HG03460 (cell line): ENCODE measurements around the gene ACE.

ENCODE experiments used
- ATAC-seq: cut with Tn5 transposase; IDR thresholded peaks from one replicate; pipeline ENCODE4 v1.9.1; 2021; ENCODE audit not compliant: unreplicated experiment

ACE gene

GRCh38 chr17:63490858-63491400 is 14.1 kb downstream of the ACE start:
- ATAC-seq: no peak

GRCh38 chr17:63491413-63491812 is 14.6 kb downstream of the ACE start:
- ATAC-seq: no peak

GRCh38 chr17:63491977-63492618 is 15.2 kb downstream of the ACE start:
- ATAC-seq: no peak

GRCh38 chr17:63492940-63493339 is 16.1 kb downstream of the ACE start:
- no peak for ATAC-seq

GRCh38 chr17:63493411-63493810 is 16.6 kb downstream of the ACE start:
- no peak for ATAC-seq

- ATAC-seq: no peak
These were observed 17.6 kb downstream of the ACE start for GRCh38 chr17:63494300-63494928.

- no peak for ATAC-seq
These were observed 18.6 kb downstream of the ACE start for GRCh38 chr17:63495491-63495890.

- ATAC-seq: no peak
These were observed 19.3 kb downstream of the ACE start for GRCh38 chr17:63496177-63496576.

- no peak for ATAC-seq
These were observed 20.0 kb downstream of the ACE start for GRCh38 chr17:63496663-63497400.

GRCh38 chr17:63497708-63498483 is 21.0 kb downstream of the ACE start:
- no peak for ATAC-seq

- no peak for ATAC-seq
These were observed 21.9 kb downstream of the ACE start for GRCh38 chr17:63498626-63499195.

- ATAC-seq: no peak
These were observed 23.9 kb downstream of the ACE start for GRCh38 chr17:63500543-63501390.

- ATAC-seq: no peak
These were observed 26.5 kb downstream of the ACE start for GRCh38 chr17:63503341-63503705.

GRCh38 chr17:63504261-63504660 is 27.4 kb downstream of the ACE start:
- ATAC-seq: no peak

- ATAC-seq: no peak
These were observed 28.5 kb downstream of the ACE start for GRCh38 chr17:63505341-63505740.

- no peak for ATAC-seq
These were observed 29.8 kb downstream of the ACE start for GRCh38 chr17:63506627-63507026.

- no peak for ATAC-seq
These were observed 34.5 kb downstream of the ACE start for GRCh38 chr17:63511331-63511730.

- ATAC-seq: no peak
These were observed 35.5 kb downstream of the ACE start for GRCh38 chr17:63512388-63512787.

GRCh38 chr17:63512896-63513644 is 36.2 kb downstream of the ACE start:
- no peak for ATAC-seq
